ENCODE results near the gene ABCA3.

DNA sequence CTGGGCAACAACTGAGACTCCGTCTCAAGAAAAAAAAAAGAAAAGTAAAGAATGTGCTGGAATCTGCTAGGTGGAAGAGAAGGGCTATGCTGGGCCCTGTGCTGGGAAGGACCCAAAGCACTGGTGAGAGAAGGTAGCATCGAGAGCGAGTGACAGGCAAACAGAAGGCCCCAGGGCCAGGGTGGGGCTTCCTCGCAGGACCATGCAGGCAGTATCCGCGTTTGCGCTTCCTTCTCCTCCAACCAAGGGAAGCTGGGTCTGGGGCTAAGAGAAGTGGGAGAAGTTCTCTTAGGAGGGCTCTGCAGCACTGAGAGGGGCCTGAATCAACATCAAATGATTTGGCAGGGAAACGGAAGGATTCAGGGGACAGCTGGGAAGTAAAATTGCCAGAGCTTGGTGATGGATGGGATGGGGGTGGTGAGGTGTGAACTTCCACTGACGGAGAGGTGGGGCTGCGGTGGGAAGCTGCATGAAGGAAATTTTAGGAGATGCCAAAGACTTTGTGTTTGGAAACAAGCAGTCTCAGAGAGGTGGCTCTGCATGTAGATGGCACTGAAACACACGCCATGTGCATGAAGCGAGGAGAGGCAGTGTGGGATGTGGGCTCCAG, 83.9 kb downstream of the ABCA3 start:
- no peak for TF ChIP-seq POLR2A (IDR thresholded peaks at IDR 0.05)
- TF ChIP-seq, protein P1, sequence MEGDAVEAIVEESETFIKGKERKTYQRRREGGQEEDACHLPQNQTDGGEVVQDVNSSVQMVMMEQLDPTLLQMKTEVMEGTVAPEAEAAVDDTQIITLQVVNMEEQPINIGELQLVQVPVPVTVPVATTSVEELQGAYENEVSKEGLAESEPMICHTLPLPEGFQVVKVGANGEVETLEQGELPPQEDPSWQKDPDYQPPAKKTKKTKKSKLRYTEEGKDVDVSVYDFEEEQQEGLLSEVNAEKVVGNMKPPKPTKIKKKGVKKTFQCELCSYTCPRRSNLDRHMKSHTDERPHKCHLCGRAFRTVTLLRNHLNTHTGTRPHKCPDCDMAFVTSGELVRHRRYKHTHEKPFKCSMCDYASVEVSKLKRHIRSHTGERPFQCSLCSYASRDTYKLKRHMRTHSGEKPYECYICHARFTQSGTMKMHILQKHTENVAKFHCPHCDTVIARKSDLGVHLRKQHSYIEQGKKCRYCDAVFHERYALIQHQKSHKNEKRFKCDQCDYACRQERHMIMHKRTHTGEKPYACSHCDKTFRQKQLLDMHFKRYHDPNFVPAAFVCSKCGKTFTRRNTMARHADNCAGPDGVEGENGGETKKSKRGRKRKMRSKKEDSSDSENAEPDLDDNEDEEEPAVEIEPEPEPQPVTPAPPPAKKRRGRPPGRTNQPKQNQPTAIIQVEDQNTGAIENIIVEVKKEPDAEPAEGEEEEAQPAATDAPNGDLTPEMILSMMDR (IDR thresholded peaks at IDR 0.05 in 4 of 5, conservative IDR thresholded peaks at IDR 0.05 in 1 of 5) = no peak

Data from gastrocnemius medialis (tissue), 4 donors.